Measurements from ENCODE around the gene NLGN2.

DNA sequence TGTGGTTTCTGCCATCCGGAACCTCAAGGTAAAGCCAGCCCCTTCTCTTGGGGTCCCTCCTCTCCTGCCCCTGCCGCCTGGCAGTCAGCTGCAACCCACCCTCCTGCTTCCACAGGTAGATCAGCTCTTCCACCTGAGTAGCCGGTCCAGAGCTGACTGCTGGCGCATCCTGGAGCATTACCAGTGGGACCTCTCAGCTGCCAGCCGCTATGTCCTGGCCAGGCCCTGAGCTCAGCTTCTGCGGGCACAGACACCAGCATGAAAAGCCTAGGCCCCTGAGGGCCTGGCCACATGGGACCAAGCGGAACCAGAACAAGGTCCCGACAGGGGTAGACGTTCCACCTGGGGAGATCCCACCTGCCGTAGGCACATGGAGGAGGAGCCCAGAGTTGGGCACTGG lies 18.8 kb upstream of the NLGN2 start:
- TF ChIP-seq YY1 (IDR thresholded peaks at IDR 0.05; ENCODE audit: insufficient read depth, insufficient read length) (no peak), ZNF274 (IDR thresholded peaks at IDR 0.05; ENCODE audit: low read depth, low read length) (no peak)
